GM12874 (cell line): Measurements from ENCODE around the gene ERFE.

Experiments used
- TF ChIP-seq, protein P1 (sequence below): IDR thresholded peaks from 2 replicates; pipeline ENCODE4 v1.5.1; 2011; ENCODE audit warnings: low read depth, mild to moderate bottlenecking, control low read depth, low read length, moderate library complexity; ENCODE audit not compliant: insufficient read depth

Gene ERFE

GRCh38 chr2:238182362-238182761, 23.6 kb downstream of the ERFE start:
- TF ChIP-seq, protein P1, sequence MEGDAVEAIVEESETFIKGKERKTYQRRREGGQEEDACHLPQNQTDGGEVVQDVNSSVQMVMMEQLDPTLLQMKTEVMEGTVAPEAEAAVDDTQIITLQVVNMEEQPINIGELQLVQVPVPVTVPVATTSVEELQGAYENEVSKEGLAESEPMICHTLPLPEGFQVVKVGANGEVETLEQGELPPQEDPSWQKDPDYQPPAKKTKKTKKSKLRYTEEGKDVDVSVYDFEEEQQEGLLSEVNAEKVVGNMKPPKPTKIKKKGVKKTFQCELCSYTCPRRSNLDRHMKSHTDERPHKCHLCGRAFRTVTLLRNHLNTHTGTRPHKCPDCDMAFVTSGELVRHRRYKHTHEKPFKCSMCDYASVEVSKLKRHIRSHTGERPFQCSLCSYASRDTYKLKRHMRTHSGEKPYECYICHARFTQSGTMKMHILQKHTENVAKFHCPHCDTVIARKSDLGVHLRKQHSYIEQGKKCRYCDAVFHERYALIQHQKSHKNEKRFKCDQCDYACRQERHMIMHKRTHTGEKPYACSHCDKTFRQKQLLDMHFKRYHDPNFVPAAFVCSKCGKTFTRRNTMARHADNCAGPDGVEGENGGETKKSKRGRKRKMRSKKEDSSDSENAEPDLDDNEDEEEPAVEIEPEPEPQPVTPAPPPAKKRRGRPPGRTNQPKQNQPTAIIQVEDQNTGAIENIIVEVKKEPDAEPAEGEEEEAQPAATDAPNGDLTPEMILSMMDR: no peak

GRCh38 chr2:238183821-238184220, 25.1 kb downstream of the ERFE start:
- TF ChIP-seq, protein P1: no peak

DNA sequence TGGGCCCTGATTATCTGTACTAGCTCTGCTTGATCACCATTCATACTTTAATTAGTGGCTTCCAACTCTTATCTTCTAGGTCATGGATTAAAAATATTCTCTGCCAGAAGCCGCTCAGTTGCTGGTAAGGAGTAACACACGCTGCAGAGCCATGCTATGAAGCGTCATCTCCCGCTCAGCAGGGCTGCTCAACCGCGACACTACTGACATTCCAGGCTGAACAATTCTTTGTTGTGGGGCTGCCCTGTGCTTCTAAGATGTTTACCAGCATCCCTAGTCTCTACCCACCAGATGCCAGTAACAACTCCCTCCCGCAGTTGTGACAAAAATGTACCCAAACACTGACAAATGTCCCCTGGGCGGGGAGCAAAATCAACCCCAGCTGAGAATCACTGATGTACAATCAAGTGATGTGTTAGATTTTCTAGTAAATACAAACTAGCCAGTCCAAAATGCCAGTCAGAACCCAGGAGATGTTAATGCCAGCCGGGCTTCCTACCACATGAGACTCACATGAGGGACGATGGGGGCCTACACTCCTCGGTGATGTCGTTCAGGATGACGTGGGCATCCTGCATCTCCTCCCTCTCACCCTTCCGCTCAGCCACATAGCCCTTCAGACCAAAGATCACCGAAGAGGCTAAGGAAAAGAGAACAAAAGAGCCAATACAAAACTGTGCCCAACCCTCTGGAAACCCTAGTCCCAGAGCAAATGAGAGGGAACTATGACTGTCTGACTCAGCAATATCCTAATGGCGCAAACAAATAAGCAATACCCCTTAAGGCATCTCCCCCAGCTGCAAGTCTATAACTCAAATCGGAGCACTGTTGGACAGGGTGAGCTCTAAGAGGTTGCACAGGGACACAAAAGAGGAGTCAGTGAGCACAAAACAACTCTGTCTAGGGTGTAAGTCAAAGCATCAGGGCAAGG, 29.1 kb downstream of the ERFE start:
- TF ChIP-seq, protein P1: no peak

DNA sequence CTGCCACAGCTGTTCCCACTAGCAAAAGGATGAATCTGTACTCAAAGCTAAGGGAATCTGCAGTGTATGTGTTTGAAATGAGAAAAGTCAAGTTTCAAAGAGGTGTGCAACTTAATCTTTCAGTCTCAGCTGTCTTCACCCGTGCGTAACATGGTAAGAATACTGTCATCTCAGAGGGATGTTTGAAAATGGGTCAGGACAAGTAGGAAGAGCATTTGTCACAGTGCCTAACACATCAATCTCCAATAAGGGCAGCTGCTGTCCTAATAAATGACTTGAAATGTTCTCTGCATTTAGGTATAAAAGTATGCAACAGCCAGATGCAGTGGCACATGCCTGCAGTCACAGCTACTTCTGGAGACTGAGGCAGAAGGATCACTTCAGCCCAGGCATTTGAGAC, 31.7 kb downstream of the ERFE start:
- TF ChIP-seq, protein P1: no peak

GRCh38 chr2:238202326-238203093, 43.7 kb downstream of the ERFE start:
- TF ChIP-seq, protein P1: no peak

DNA sequence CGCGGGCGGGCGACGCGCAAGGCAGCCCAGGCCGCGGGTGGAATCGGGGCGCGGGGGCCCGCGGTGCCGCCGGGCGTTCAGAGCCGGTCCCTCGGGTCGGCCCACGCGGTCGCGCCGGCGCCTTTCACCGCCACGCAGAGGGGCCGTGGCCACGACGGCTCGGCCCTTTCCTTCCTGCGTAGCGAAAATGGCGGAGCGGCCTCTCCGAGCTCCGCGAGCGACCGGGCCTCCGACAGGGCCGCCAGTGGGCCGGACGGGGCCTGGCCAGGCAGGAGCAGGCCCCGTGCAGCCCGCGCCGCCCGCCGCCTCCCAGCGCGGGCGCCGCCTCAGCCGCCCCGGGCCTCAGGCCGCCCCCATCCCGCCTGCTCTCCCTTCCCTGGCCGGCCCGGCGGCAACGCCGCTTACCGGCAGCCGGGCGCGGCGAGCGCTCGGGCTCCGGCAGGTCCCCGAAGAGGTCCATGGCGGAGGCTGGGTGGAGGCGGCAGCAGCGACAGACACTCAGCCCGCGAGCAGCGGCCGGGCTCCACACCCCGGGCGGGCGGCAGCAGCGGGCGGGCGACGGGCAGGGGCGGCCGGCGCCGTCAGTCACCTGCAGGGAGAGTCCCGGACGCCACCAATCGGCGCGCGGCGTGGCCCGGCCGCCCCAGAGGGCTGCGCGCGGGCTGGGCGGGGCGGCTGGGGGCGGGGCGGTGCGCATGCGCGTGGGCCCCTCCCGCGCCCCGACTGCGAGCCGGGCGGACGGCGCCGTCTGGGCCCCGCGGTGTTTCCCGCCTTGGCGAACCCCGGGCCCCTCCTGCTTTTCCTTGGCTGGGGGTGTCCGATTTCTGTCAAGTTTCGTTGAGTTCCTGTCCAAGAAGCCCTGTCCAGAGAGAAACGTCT, 44.6 kb downstream of the ERFE start, which contains the start of gene ILKAP:
Gene ILKAP, minus strand, starts transcription at position 602 of the 879 bp plus-strand sequence. Its CDS starts 142 bp downstream, at position 460.
- TF ChIP-seq, protein P1: no peak
